ENCODE measurements around the gene ZBED4.

DNA sequence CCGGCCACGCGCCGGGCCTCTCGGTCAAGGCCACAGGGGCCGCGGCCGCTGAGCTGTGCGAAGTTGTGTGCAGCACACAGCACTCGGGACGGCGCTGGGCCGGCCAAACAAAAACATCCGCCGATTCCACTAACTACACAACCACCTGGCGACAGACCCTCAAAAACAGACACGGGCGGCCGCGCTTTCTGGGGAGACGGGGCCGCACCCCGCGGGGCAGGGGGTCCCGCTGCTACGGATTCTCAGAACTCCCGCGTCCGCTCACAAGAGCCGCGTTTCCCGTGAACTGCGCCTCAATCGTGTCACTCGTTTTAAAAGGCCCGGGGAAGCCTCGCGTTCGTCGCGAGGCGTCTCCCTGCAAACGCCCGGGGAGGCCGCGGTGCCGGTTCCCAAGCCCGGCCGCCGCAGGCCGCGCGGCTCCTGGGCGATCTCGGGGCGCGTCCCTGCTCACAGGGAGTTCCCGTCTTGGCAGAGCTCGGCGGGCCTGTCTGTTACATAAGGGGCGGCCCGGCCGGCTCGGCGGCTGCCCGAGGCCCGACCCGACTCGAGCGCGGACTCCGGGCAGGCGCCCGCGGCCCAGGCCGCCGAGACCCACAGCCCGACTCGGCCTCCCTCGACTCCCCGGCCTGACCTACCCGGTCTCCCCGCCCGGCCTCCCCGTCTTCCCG, 26.9 kb upstream of the ZBED4 start:
- no peak for TF ChIP-seq POLR2A (IDR thresholded peaks at IDR 0.05)
- TF ChIP-seq, protein P1, sequence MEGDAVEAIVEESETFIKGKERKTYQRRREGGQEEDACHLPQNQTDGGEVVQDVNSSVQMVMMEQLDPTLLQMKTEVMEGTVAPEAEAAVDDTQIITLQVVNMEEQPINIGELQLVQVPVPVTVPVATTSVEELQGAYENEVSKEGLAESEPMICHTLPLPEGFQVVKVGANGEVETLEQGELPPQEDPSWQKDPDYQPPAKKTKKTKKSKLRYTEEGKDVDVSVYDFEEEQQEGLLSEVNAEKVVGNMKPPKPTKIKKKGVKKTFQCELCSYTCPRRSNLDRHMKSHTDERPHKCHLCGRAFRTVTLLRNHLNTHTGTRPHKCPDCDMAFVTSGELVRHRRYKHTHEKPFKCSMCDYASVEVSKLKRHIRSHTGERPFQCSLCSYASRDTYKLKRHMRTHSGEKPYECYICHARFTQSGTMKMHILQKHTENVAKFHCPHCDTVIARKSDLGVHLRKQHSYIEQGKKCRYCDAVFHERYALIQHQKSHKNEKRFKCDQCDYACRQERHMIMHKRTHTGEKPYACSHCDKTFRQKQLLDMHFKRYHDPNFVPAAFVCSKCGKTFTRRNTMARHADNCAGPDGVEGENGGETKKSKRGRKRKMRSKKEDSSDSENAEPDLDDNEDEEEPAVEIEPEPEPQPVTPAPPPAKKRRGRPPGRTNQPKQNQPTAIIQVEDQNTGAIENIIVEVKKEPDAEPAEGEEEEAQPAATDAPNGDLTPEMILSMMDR (IDR thresholded peaks at IDR 0.05), result no peak

Data from right lobe of liver (tissue), 4 donors.